NB4 (cell line): Measurements from ENCODE around the gene KAZALD1.

Source experiments
- DNase-seq: peaks from one replicate; pipeline ENCODE4 v3.0.0; 2010; ENCODE audit warnings: low read depth
- H3K4me3 ChIP-seq: one replicate; pipeline ENCODE4 v1.5.1; 2011; ENCODE audit warnings: mild to moderate bottlenecking, low read depth, low read length, moderate library complexity
- MYC ChIP-seq: IDR thresholded peaks from 2 replicates; pipeline ENCODE4 v1.6.1; 2011; ENCODE audit warnings: low read depth, low read length
- POLR2A ChIP-seq: IDR thresholded peaks from 2 replicates; pipeline ENCODE4 v1.6.1; 2011; ENCODE audit warnings: mild to moderate bottlenecking; ENCODE audit not compliant: insufficient read length; ENCODE audit errors: extremely low read depth
- TF ChIP-seq, protein P1 (sequence below): IDR thresholded peaks from one replicate; pipeline ENCODE4 v1.5.1; 2012; ENCODE audit warnings: low read depth, low read length
- TF ChIP-seq, protein P2 (sequence below): IDR thresholded peaks from 2 replicates; pipeline ENCODE4 v1.6.1; 2011; ENCODE audit warnings: low read depth, low read length

Gene KAZALD1

GRCh38 chr10:101021239-101021638, 40.5 kb upstream of the KAZALD1 start:
- TF ChIP-seq, protein P1, sequence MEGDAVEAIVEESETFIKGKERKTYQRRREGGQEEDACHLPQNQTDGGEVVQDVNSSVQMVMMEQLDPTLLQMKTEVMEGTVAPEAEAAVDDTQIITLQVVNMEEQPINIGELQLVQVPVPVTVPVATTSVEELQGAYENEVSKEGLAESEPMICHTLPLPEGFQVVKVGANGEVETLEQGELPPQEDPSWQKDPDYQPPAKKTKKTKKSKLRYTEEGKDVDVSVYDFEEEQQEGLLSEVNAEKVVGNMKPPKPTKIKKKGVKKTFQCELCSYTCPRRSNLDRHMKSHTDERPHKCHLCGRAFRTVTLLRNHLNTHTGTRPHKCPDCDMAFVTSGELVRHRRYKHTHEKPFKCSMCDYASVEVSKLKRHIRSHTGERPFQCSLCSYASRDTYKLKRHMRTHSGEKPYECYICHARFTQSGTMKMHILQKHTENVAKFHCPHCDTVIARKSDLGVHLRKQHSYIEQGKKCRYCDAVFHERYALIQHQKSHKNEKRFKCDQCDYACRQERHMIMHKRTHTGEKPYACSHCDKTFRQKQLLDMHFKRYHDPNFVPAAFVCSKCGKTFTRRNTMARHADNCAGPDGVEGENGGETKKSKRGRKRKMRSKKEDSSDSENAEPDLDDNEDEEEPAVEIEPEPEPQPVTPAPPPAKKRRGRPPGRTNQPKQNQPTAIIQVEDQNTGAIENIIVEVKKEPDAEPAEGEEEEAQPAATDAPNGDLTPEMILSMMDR = no peak
- TF ChIP-seq POLR2A = no peak
- no peak for TF ChIP-seq MYC
- TF ChIP-seq, protein P2, sequence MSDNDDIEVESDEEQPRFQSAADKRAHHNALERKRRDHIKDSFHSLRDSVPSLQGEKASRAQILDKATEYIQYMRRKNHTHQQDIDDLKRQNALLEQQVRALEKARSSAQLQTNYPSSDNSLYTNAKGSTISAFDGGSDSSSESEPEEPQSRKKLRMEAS = no peak
- no peak overlapping the region for H3K4me3 ChIP-seq
- DNase-seq = no peak

DNA sequence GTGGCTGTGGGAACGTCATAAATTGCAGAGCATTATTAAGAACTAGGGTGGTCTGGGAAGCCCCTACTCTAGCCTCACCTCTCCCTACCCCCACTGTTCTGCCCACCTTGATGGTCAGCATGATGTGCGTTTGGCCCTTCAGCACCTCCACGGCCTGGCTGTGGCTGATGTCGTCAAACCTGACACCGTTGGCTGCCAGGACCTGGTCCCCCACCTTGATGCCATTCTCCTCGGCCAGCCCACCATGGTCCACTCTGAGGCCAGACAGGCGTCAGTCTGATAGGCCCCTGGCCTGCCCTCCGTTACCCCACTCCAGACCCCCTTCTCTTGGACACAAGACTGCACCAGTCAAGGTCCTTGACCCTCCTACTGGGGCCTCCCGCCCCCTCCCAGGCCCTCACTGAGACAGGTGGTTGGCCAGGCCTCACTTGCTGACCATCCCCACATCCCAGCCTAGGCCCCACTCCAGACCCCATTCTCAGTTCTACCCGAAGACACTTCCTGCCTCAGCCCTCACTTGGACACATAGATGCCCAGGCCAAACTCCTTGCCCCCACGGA, 40.0 kb upstream of the KAZALD1 start:
- TF ChIP-seq, protein P2 = no peak
- TF ChIP-seq, protein P1 = no peak
- TF ChIP-seq MYC (no peak), POLR2A (no peak)
- no peak overlapping the region for H3K4me3 ChIP-seq
- DNase-seq = no peak

- TF ChIP-seq, protein P2 = no peak
- TF ChIP-seq, protein P1 = no peak
- no peak for TF ChIP-seq POLR2A
- TF ChIP-seq MYC = no peak
- no peak for DNase-seq
- H3K4me3 ChIP-seq = no peak overlapping the region
Observed at GRCh38 chr10:101022967-101023705, 38.7 kb upstream of the KAZALD1 start.

DNA sequence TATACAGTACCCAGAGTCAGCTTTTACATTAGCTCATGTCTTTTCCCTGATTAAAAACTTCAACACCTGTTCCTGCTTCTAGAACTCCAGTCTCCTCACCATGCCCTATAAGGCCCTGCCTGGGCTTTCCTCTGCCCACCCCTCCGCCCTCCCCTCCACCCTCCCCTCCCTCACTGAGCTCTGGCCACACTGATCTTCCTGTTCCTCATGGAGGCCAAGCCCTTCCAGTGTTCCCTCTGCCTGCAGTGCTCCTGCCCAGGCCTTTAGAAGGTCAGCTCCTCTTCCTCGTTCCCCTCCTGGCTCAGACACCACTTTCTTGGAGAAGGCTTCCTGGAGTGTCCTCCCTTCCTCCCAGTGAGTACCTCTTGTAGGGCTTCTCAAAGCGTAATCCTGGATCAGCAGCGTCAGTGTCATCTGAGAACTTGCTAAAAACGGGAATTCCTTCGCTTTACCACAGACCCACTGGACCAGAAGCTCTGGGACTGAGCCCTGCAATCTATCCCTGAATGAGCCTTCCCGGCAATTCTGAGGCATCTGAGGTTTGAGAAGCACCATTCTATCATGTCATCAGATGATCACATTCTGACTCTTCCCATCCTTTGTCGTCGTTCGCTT, 34.6 kb upstream of the KAZALD1 start:
- TF ChIP-seq POLR2A = no peak
- TF ChIP-seq MYC = no peak
- TF ChIP-seq, protein P2 = no peak
- TF ChIP-seq, protein P1 = no peak
- H3K4me3 ChIP-seq = no peak overlapping the region
- DNase-seq = peak; percentile 42

DNA sequence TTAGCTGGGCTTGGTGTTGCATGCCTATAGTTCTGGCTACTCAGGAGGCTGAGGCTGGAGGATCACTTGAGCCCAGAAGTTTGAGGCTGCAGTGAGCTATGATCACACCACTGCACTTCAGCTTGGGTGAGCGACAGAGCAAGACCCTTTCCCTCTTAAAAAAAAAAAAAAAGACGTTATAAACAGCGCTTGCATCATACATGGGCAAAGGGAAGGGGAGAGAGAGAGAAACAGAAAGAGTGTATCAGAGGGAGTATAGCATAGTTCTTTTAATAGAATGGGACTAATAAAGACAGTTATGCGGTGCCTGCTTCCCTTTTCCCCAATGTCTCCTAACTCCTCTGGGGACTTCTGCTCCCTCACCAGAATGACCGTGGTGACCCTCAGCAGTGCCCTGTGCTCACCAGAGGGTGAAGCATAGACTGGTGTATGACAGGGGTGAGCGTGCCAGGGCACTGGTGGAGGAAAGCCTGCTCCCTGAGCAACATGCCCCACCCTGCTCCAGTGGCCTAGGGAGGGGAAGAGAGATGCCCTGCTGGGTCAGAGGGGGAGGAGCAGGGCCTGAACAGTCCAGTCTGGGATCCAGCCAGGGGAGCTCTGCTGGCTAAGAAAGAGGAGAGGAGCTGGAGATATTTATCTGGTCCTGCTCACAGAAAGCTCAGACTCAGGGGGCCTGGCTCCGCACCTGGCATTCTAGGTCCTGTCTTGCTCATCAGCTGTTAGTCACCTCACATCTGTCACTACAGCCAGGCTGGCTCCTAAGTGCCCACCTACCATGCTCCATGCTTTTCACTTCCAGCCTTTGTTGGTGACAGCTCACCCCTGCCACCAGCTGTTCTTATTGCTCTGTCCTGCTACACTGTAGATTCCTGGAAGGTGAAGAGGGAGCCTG, 33.1 kb upstream of the KAZALD1 start:
- TF ChIP-seq, protein P2 = no peak
- TF ChIP-seq MYC = no peak
- TF ChIP-seq, protein P1 = no peak
- H3K4me3 ChIP-seq = no peak overlapping the region
- DNase-seq = peak; percentile 84
